ENCODE data around the gene CASP14.

Gene CASP14

DNA sequence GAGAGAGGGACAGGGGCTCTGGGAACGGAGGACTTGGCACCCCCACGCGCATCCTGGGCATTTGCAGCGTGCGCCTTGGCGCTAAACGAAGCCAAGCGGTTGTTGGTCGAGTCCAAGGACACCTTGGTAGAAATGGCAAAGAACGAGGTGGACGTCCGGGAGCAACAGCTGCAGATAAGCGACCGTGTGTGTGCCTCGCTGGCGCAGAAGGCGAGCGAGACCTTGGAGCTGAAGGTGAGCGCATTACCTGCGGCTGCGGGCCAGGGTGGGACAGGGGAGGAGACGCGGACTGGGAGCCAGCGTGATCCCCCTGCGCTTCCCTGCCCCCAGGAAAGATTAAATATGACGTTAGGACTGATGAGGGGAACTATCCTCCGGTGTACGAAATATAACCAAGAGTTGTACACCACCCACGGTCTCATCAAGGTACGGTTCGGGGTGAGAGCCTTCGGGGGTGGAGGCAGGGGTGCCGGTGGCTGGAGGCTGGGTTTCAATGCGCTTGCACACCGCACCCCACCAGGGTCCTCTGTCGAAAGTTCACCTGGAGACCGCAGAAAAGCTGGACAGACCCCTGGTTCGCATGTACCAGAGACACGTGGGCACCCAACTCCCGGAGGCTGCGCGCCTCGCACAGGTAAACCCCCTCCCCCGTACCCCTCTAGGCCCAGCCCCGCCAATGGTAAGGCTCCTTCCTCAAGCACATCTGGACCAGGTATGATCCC, 27.8 kb upstream of the CASP14 start:
- TF ChIP-seq FOXP2 (optimal IDR thresholded peaks at IDR 0.05; ENCODE audit: borderline replicate concordance, extremely low read depth, extremely low read length, insufficient read depth) (no peak), POLR2AphosphoS5 (IDR thresholded peaks at IDR 0.05; ENCODE audit: low read depth, low read length) (no peak), TAF1 (IDR thresholded peaks at IDR 0.05; ENCODE audit: borderline replicate concordance, insufficient read depth, low read length) (no peak), SIN3A (IDR thresholded peaks at IDR 0.05; ENCODE audit: borderline replicate concordance, insufficient read depth, low read length) (no peak)
- TF ChIP-seq, protein P1, sequence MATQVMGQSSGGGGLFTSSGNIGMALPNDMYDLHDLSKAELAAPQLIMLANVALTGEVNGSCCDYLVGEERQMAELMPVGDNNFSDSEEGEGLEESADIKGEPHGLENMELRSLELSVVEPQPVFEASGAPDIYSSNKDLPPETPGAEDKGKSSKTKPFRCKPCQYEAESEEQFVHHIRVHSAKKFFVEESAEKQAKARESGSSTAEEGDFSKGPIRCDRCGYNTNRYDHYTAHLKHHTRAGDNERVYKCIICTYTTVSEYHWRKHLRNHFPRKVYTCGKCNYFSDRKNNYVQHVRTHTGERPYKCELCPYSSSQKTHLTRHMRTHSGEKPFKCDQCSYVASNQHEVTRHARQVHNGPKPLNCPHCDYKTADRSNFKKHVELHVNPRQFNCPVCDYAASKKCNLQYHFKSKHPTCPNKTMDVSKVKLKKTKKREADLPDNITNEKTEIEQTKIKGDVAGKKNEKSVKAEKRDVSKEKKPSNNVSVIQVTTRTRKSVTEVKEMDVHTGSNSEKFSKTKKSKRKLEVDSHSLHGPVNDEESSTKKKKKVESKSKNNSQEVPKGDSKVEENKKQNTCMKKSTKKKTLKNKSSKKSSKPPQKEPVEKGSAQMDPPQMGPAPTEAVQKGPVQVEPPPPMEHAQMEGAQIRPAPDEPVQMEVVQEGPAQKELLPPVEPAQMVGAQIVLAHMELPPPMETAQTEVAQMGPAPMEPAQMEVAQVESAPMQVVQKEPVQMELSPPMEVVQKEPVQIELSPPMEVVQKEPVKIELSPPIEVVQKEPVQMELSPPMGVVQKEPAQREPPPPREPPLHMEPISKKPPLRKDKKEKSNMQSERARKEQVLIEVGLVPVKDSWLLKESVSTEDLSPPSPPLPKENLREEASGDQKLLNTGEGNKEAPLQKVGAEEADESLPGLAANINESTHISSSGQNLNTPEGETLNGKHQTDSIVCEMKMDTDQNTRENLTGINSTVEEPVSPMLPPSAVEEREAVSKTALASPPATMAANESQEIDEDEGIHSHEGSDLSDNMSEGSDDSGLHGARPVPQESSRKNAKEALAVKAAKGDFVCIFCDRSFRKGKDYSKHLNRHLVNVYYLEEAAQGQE (IDR thresholded peaks at IDR 0.05; ENCODE audit: insufficient read depth in 1 of 2, low read depth in 2 of 2, low read length in 2 of 2), result no peak

DNA sequence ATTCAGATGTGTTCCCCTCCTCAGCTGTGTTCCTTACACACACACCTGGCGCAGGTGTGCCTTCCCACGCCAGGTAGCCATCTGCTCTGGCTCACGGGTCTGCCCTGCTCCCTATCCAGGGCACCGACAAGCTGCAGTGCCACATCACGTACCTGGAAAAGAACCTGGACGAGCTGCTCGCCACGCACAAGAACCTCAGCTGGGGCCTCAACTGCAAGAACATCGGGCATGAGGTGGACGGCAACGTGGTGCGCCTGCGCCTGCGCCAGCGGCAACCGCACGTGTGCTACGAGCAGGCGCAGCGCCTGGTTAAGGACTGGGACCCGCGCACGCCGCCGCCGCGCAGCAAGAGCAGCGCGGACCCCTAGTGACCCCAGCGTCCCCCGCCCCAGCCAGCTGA, 26.5 kb upstream of the CASP14 start:
- TF ChIP-seq, protein P1 (IDR thresholded peaks at IDR 0.05; ENCODE audit: insufficient read depth in 1 of 2, low read depth in 2 of 2, low read length in 2 of 2), result no peak
- no peak for TF ChIP-seq POLR2AphosphoS5 (IDR thresholded peaks at IDR 0.05; ENCODE audit: low read depth, low read length)
- TF ChIP-seq FOXP2 (optimal IDR thresholded peaks at IDR 0.05; ENCODE audit: borderline replicate concordance, extremely low read depth, extremely low read length, insufficient read depth), result no peak
- TF ChIP-seq TAF1 (IDR thresholded peaks at IDR 0.05; ENCODE audit: borderline replicate concordance, insufficient read depth, low read length), result no peak

DNA sequence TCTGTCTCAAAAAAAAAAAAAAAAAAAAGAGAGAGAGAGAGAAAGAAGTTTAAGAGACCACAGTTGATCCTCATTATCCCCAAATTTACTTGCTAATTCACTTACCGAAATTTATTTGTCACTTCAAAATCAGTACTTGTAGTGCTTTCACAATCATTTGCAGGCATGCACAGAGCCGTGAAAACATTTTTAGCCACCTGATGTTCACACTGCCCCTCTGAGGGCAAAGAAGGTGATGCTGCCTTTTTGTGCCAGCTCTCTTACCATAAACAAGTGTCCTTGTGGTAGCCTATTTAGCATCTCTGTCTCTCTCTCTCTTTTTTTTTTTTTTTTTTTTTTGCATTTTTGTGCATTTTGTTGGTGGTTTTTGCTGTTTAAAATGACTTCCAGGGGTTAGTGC, 24.1 kb upstream of the CASP14 start:
- TF ChIP-seq SIN3A (IDR thresholded peaks at IDR 0.05; ENCODE audit: borderline replicate concordance, insufficient read depth, low read length), result no peak

DNA sequence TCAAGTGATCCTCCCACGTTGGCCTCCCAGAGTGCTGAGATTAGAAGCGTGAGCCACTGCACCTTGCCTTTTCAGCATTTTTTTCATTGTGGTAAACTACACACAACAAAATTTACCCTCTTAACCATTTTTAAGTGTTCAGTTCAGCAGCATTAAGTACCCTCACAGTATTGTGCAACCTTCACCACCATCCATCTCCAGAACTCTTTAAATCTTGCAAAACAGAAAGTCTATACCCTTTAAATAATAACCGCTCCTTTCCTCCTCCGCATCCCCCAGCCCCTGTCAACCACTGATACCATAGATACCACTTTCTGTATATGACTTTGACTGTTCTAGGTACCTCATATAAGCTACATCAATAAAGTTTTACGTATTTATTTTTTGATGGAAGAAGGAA, 20.8 kb upstream of the CASP14 start:
- TF ChIP-seq TAF1 (IDR thresholded peaks at IDR 0.05; ENCODE audit: borderline replicate concordance, insufficient read depth, low read length) (no peak), FOXP2 (optimal IDR thresholded peaks at IDR 0.05; ENCODE audit: borderline replicate concordance, extremely low read depth, extremely low read length, insufficient read depth) (no peak), POLR2AphosphoS5 (IDR thresholded peaks at IDR 0.05; ENCODE audit: low read depth, low read length) (no peak), SIN3A (IDR thresholded peaks at IDR 0.05; ENCODE audit: borderline replicate concordance, insufficient read depth, low read length) (no peak)
- TF ChIP-seq, protein P1 (IDR thresholded peaks at IDR 0.05; ENCODE audit: insufficient read depth in 1 of 2, low read depth in 2 of 2, low read length in 2 of 2), result no peak

DNA sequence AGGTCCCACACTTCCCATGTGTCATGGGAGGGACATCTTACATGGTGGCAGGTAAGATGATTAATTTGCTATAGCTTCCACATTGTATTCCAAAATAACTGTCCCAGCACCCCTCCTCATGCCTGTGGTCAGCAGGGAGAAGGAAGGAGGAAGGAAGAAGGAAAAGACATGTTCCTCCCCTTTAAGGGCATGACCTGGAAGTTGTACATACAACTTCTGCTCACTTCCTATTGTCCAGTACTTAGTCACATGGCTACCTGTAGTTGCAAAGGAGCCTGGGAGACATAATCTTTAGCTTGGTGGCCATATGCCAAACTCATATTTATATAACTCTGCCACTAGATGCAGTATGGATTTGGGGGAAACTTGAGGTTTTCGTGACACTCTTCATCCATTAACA, 17.6 kb upstream of the CASP14 start:
- TF ChIP-seq SIN3A (IDR thresholded peaks at IDR 0.05; ENCODE audit: borderline replicate concordance, insufficient read depth, low read length), result no peak
- no peak for TF ChIP-seq TAF1 (IDR thresholded peaks at IDR 0.05; ENCODE audit: borderline replicate concordance, insufficient read depth, low read length)
- TF ChIP-seq POLR2AphosphoS5 (IDR thresholded peaks at IDR 0.05; ENCODE audit: low read depth, low read length), result no peak
- no peak for TF ChIP-seq FOXP2 (optimal IDR thresholded peaks at IDR 0.05; ENCODE audit: borderline replicate concordance, extremely low read depth, extremely low read length, insufficient read depth)
- TF ChIP-seq, protein P1 (IDR thresholded peaks at IDR 0.05; ENCODE audit: insufficient read depth in 1 of 2, low read depth in 2 of 2, low read length in 2 of 2), result no peak
